IPS-NIHi7 (cell line): ENCODE results near the gene STK10.

Experiments
- DNase-seq: peaks from one replicate; pipeline ENCODE4 v3.0.0; 2012; ENCODE audit warnings: mixed read lengths; ENCODE audit errors: extremely low spot score

Gene STK10

DNA sequence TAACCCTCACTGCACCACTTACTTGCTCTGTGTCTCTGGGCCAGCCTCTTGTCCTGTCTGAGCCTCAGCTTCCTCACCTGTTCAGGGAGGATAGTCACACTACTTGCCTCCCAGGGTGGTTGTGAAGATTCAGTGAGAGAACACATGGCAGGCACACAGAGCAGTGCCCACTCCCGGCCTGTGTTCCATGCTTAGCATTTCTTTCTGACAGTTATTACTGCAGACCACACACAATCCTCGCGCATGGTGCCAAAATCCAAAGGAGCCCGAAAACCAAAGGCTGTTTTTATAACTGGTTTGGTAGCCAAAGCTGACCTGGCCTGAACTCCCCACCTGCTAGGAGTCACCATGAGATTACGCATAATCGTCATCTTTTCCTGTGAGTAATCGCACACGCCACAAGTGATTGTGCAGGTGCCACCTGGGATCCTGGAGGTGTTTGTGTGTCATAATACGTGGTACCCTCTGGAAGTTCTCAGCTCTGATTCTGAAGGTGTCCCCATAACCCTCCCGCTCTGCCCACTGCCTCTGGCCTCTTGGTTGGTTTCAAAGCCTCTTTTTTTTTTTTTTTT, 97.0 kb downstream of the STK10 start:
- no peak for DNase-seq

DNA sequence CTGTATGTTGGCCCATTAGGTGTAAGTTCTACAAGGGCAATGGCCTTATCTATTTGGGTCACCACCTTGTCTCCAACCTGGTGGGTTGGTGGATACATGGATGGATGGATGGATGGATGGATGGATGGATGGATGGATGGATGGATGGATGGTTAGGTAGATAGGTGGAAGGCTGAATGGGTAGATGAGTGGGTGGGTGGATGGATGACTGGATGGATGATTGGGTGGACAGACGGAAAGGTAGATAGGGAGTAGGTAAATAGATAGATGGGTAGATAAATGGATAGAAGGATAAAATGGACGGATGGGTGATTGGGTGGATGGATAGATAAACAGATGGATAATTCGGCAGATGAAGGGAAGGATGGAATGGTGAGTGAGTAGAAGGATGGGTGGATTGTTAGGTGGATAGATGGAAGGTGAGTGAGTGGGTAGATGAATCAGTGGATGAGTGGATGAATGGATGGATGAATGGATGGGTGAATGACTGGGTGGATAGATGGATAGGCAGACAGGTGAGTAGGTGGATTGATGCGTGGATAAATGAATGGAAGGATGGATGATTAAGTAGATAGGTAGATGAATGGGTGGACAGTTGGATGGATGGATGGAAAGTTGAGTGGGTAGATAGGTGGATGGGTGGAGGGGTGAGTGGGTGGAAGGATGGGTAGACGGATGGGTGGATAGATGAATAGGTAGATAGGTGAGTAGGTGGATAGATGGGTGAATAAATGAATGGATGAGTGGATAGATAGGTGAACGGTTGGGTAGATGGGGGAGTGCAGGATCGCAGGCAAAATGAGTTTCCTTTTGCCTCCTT, 98.5 kb downstream of the STK10 start:
- no peak for DNase-seq

- DNase-seq = no peak
Measured at GRCh38 chr5:172088801-172089200, 99.2 kb downstream of the STK10 start.

DNA sequence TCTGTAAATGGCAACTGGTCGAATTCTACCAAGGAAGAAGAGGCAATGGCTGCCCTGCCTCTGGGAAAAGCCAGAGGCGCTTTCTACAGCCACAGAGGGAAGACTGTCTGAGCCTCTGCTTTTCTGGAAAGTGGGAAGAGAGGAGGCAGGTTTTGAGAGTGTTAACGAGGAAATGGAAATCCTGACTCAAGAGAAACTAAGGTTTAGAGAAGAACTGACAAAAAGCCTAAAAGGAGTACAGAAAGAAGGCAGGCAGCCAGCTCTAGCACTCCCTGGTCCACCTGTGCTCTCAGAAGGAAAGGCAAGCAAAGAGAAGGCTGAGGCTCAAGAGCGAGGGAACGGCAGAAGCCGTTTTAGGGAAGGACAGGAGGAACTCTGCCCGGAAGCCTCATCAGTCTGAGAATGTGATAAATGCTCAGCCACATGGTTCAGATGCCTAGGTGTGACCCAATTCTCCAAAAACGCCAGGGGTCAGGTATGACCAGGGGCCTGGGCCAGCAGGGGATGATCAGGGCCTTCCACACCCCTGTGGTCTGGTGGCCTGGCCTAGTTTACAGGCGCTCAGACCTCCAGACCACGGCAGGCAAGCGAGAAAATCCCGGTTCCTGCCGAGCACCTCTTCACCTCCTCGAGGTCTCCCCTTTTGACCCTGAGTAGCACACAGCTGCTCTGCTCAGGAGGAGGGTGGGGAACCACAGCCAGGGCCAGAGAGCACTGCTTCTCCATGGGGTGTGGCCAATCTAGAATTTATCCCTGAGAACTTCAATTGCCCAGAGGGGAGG, 101.6 kb downstream of the STK10 start:
- DNase-seq = no peak

GRCh38 chr5:172085738-172086137, 102.3 kb downstream of the STK10 start:
- DNase-seq = no peak

- no peak for DNase-seq
Measured at GRCh38 chr5:172082180-172082579, 105.8 kb downstream of the STK10 start.

DNA sequence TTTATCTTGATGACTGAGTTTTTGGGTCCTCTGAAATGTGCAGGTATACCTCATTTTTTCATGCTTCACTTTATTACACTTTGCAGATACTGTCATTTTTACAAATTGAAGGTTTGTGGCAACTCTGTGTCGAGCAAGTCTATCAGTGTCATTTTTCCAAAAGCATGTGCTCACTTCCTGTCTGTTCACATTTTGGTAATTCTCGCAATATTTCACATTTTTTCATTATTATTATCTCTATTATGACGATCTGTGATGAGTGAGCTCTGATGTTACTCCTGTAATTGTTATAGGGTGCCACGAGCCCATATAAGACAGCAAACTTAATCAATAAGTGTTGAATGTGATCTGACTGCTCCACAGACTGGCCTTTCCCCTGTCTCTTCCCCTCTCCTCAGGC, 108.1 kb downstream of the STK10 start:
- no peak for DNase-seq

DNA sequence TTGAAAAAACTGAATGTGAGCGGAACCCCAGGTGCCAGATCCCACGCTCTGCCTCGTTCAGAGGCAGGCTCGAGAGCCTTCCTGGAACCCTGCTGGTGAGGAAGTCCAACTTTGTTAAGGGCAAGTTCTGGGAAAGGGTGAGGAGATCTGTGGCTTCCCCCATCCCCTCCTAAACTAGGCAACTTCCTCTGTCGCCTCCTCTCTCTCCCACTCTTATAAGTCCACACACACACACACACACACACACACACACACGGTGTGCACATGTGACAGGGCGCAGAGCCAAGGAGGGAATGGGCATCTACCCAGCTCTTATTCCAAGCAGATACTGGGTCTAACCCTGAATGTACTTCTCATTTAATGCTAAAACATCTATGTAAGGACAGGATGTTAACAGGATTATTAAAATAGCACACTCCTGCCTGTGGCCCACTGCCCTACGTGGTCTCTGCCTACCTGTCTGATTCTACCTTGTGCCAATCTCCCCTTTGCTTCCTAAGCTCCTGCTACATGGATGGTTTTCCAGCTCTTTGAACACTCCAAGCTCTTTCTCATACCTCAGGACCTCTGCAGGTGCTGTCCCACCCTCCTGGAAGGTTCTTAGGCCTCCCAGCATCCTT, 109.2 kb downstream of the STK10 start:
- DNase-seq = no peak

DNA sequence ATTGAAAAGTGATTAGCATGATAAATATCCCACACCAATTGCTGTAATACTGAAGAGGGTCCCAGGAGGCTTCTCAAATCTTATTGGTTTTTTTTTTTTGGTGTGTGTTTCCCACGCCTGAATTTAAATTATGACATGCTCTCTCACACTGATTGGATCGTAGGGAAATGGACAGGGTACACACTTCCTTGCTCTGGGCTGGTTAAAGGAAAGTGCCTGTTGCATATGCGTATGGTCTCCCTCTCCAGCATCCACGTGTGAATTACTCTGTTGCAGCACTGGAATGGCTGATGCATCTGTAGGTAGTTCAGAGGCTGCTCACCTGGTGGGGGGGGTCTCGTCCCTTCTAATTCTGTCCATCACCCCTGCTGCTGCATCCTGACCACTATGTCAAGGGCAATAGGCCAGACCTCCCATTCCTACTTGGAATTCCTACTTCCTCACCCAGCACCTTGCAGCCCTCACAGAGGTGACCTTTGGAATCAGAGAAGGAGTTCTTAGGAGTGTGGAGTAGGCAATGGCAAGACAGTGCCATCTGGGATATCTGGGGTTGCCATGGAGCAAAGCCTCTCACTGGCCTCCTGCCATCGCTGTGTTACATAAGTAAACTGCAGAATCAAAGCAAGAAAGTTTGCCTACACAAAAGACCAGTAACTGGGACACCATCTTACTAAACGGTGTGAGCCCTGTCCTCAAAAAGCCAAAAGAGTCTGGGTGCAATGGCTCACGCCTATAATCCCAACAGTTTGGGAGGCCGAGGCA, 110.2 kb downstream of the STK10 start:
- no peak for DNase-seq

- peak; percentile 69 for DNase-seq
Measured at GRCh38 chr5:172076761-172077244, 111.2 kb downstream of the STK10 start.

- no peak for DNase-seq
Measured at GRCh38 chr5:172075656-172076055, 112.4 kb downstream of the STK10 start.

DNA sequence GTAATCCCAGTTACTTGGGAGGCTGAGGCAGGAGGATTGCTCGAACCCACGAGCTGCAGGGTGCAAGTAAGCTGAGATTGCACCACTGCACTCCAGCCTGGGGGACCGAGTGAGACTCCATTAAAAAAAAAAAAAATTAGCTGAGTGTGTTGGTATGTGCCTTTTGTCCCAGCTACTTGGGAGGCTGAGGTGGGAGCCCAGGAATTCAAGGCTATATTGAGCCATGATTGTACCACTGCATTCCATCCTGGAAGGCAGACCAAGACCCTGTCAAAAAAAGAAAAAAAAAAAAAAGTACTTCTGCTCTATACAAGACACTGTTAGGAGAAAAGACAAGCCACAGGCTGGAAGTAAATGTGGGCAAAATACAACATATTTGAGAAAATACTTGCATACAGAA, 113.1 kb downstream of the STK10 start:
- no peak for DNase-seq

DNA sequence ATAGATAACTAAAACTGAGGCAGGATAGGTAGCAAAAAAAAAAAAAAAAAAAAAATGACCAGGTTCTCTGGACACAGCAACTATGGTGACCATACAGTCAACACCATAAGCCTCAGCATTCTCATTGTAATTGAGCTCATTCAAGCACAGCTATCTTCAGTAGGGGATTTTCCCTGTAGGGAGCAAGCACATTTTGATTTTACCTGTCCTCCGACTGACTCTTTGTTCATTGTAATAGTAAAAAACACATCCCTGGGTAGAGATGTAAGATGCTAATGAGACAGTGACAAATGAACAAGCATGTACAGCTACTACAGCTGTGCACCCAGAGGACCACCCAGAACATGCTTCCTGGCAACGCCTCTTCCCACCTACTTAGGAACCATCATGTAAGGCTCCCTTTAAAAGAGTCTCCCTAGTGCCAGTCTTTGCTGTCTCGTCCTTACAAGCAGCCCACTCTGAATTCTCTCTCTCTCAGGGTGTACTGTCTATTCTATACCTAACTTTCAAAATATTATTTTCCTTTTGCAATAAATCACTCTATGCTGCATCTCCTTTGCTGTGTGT, 116.6 kb downstream of the STK10 start:
- no peak for DNase-seq

DNA sequence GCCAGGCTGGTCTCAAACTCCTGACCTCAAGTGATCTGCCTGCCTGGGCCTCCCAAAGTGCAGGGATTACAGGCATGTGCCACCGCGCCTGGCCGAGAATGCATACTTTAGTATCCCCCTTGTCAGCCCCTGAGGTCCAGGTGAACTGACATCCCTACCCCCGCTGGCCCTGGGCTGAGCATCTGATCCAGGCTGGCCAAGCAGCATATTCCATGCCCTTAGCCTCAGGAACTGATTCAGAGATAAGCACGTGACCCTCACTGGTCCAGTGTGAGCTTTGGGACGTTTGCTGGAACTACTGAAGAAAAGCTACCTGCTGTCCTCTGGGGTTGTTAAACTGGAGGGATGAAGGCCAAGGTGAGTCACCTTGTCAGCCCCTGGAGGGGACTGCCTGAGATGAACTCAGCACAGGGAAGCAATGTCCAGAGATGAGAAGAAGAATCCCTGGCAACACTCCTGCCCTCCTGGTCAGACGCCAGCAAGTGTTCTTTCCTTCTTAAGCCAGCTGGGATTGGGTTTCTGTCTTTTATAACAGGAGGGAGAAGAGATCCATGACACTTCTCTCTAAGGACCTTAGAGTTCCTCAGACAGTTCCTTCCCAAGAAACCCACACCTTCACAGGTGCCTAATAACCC, 122.5 kb downstream of the STK10 start:
- DNase-seq = no peak

DNA sequence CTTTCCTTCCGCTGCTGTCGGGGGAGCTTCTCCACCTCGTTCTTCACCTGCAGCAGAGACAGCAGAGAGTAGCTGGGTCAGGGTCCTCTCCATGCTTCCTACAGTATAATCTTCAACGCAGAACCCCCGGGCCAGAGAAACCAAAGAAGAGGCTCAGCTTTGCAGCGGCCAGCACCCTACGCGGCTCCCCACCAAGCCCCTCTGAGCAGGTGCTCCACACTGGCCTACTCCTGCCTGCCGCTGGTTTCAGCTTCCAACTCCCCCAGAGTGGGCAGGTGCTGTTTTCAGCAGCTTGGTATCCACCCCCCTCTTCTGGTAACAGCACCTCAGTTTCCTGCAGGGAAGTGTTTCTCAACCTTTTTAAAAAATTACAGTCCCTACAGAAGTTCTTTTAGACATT, 123.3 kb downstream of the STK10 start:
- no peak for DNase-seq

DNA sequence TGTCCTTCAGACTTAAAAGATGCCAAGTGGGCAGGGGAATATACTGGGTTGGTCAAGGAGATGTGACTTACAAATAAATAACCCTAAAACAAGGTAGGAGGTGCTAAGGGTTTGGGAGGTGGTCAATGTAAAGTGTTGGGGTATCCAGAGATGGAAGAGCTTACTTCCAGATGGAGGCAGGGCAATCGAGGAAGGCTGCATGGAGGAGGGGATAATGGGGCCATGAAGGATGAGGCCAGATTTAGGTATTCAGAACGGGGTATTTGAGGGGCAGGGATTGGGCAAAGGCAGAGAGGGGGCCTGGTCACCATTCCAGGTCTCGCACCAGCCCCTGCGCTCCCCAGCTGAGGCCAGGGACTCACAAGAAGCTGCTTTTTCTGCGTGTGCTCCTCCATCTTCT, 123.7 kb downstream of the STK10 start:
- no peak for DNase-seq

GRCh38 chr5:172063463-172064235, 124.4 kb downstream of the STK10 start:
- no peak for DNase-seq

- peak; percentile 72 for DNase-seq
Measured at GRCh38 chr5:172059661-172060100, 128.3 kb downstream of the STK10 start.

GRCh38 chr5:172058088-172058487, 129.9 kb downstream of the STK10 start:
- DNase-seq = no peak

DNA sequence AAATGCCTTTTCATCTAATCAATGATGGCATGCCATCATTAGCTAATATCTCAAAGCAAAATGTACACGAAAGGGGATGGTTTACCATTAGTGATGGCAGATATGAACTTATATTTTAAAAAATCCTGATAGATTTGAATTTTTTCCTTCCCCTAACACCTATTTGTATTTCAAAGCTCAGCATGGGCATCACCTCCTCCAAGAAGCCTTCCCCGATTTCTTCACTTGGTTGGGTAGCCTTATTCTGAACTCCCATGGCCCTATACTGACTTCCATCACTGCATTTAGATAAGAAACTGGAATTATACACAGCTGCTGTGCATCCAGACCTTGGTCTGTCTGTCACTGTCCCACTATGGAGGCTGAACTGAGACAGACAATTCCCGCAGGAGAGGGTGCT, 132.0 kb downstream of the STK10 start:
- DNase-seq = no peak
